Mucosa of descending colon (tissue), 3 donors: Measurements from ENCODE around the gene MCC. TPM values are rescaled to one million over a fixed set of nuclear protein-coding genes. Genes with fewer than 3 reads are reported as not detected.

Experiments
- ATAC-seq: fragments of 200-7000 bp; cut with Tn5 transposase; one replicate; pipeline ENCODE4 v1.9.1; 2020; ENCODE audit warnings: mild to moderate bottlenecking, moderate library complexity
- DNase-seq, 3 donors: peaks; one replicate each; pipeline ENCODE4 v3.0.0-alpha.2; 2020
- H3K36me3 ChIP-seq: fragments of 200-600 bp; one replicate; pipeline ENCODE4 v1.8.0; 2021; ENCODE audit warnings: low read depth, mild to moderate bottlenecking
- H3K4me1 ChIP-seq: fragments of 200-600 bp; one replicate; pipeline ENCODE4 v1.8.0; 2021; ENCODE audit warnings: low read depth, mild to moderate bottlenecking
- H3K4me3 ChIP-seq: fragments of 200-600 bp; one replicate; pipeline ENCODE4 v1.8.0; 2021; ENCODE audit warnings: mild to moderate bottlenecking
- H3K9me3 ChIP-seq: fragments of 200-600 bp; one replicate; pipeline ENCODE4 v1.8.0; 2021; ENCODE audit warnings: mild to moderate bottlenecking
- CTCF ChIP-seq: fragments of 200-600 bp; IDR thresholded peaks from one replicate; pipeline ENCODE4 v1.8.0; 2022; ENCODE audit warnings: antibody characterized with exemption, mild to moderate bottlenecking
- intact Hi-C, 2 donors: fragments of 100-400 bp; cut with DNase I in 1 of 2; cut with micrococcal nuclease in 1 of 2; formaldehyde crosslinking; loops; one replicate each; pipeline versions ENCODE4 v1.11.0 to v1.11.1; 2022; cut with DNase I, micrococcal nuclease
- total RNA-seq, 3 donors: library from RNA; stranded (reverse); fragmentation: NEBNext Ultra II Directional in 2 of 3; extraction: Animal tissue kit (Norgen Biotek cat#: 25700) in 2 of 3; gene quantifications; one replicate each; pipeline versions ENCODE4 v1.2.1 to v1.2.4, GENCODE V29; 2021 to 2023
- donor health status: DM: no; HTN: no; CAD: no; lungs with moderate emphysema.
- donor health status: DM: no; HTN: no; CAD: no.
- donor health status: DM: no; HTN: yes; CAD: no.

MCC gene
- total RNA-seq, 3 donors from 2014 or later: 1.5 to 7.4 (median 4.4) TPM

GRCh38 chr5:113240032-113240431 lies 248.2 kb downstream of the MCC start:
- intact Hi-C loops: no loop called here
- TF ChIP-seq CTCF: no peak
- ATAC-seq (no peak), DNase-seq (no peak)
- H3K9me3 ChIP-seq: no peaks in the 10 kb centered on the region
- no peaks in the 10 kb centered on the region for H3K36me3 ChIP-seq
- H3K4me3 ChIP-seq: no peak overlapping the region
- H3K4me1 ChIP-seq: no peaks in the 10 kb centered on the region

- DNase-seq: no peak
- Histone ChIP-seq H3K4me3 (no peak overlapping the region), H3K4me1 (no peaks in the 10 kb centered on the region), H3K36me3 (no peaks in the 10 kb centered on the region), H3K9me3 (no peaks in the 10 kb centered on the region)
- no peak for ATAC-seq
- TF ChIP-seq CTCF: no peak
- intact Hi-C loops: no loop called here
Observed at GRCh38 chr5:113237893-113238292, 250.4 kb downstream of the MCC start.

GRCh38 chr5:113236536-113237288 lies 251.5 kb downstream of the MCC start:
- no peak for TF ChIP-seq CTCF
- intact Hi-C loops: no loop called here
- ATAC-seq (no peak), DNase-seq (no peak)
- H3K4me3 ChIP-seq: no peak overlapping the region
- H3K9me3 ChIP-seq: no peaks in the 10 kb centered on the region
- no peaks in the 10 kb centered on the region for H3K4me1 ChIP-seq
- no peaks in the 10 kb centered on the region for H3K36me3 ChIP-seq

- ATAC-seq (no peak), DNase-seq (no peak)
- TF ChIP-seq CTCF: no peak
- Histone ChIP-seq H3K4me1 (no peaks in the 10 kb centered on the region), H3K36me3 (no peaks in the 10 kb centered on the region), H3K9me3 (no peaks in the 10 kb centered on the region), H3K4me3 (no peak overlapping the region)
- intact Hi-C loops: no loop called here
Observed at GRCh38 chr5:113235884-113236283, 252.4 kb downstream of the MCC start.

GRCh38 chr5:113234546-113234945 lies 253.7 kb downstream of the MCC start:
- Histone ChIP-seq H3K4me1 (no peaks in the 10 kb centered on the region), H3K9me3 (no peaks in the 10 kb centered on the region), H3K4me3 (no peak overlapping the region), H3K36me3 (no peaks in the 10 kb centered on the region)
- intact Hi-C loops: no loop called here
- no peak for TF ChIP-seq CTCF
- ATAC-seq (no peak), DNase-seq (no peak)
